IPS-11a (cell line): ENCODE data around the gene EEF1AKMT4.
A peak's percentile ranks its signal among the peaks of the same experiment; 100 is the strongest.

ENCODE experiments used
- H3K4me3 ChIP-seq: one replicate; pipeline ENCODE4 v1.5.1; 2013; ENCODE audit warnings: low read depth, low read length, control low read depth

The EEF1AKMT4 gene

DNA sequence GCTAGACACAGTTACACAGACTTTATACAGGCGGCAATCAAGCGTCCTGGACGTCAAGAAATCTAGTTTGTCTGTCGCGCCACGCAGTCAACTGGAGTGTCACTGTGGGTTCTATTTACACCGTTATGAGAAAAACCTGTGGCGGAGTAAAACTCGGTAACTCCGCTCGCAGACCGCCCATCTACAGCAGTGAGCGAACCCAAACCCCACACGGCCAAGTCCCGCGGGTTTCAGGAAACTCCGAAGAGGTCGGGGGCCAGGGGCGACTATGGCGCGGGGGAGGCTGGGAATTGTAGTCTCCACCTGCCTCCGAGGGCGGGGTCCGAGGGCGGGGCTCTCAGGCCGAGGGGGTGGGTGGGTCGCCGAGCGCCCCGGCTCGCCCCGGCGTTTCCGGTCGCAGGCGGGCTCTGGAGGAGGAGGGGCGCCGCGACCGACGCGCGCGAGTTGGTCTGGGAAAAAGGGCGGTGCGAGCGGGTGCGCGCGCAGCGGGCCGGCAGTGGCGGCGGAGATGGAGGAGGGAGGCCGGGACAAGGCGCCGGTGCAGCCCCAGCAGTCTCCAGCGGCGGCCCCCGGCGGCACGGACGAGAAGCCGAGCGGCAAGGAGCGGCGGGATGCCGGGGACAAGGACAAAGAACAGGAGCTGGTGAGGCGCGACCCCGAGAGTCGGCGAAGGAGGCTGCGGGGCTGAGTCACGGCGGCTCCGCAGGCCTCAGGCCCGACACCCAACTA is 49.5 kb downstream of the EEF1AKMT4 start, which contains the start of gene PSMD2:
TSS of gene PSMD2 (plus strand) at position 483 of the 729 bp plus-strand sequence. CDS start at position 509, 26 bp downstream.
- peak within 1 kb of the TSS; percentile 83 for H3K4me3 ChIP-seq

DNA sequence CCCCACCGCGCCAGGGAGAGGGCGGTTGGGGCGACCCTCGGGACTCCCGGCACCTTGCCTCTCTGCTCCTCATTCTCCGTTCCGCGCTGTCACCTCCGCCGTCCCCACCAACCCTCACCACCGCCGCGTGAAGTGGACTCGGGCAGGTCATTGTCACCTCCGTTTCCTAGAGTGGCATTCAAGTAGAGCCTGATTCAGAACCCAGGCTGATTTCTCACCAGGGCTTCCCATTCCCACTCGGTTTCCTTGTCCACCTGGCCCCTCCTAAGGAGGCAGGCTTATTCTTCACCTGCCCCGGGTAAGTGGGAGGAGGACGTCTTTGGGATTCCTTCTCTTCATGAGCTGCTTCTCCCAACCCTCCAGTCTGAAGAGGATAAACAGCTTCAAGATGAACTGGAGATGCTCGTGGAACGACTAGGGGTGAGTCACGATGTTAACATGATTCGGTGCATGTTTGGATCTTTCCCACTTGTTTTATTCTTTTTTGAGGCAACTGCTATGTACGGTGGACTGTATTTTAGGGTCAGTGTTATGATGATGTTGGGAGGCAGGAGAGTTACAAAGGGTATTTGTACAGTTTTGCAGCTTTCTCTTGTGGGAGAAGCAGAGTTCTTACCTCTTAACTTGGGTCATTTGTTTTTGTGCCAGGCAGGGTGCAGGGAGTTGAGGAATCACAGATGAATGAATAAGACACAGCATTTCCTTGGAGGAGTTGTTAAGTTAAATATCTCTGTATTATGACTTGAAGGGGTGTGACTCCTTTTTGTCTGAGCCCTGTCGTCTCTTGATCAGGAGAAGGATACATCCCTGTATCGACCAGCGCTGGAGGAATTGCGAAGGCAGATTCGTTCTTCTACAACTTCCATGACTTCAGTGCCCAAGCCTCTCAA is 50.3 kb downstream of the EEF1AKMT4 start:
- peak overlapping the region; percentile 83 for H3K4me3 ChIP-seq

DNA sequence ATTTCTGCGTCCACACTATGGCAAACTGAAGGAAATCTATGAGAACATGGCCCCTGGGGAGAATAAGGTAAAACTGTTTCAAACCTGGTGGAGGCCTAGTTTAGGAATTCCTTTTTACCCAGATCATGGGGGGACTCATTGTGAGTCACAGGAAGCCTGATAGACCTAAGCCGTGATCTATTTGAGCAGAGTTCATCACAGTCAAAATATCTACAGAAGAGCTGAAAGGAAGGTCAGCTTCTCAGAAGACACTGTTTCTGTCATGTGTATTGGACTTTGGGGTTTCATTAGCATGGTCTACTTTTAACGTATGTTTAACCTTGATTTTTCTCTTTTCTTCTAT is 50.9 kb downstream of the EEF1AKMT4 start:
- peak overlapping the region; percentile 83 for H3K4me3 ChIP-seq

DNA sequence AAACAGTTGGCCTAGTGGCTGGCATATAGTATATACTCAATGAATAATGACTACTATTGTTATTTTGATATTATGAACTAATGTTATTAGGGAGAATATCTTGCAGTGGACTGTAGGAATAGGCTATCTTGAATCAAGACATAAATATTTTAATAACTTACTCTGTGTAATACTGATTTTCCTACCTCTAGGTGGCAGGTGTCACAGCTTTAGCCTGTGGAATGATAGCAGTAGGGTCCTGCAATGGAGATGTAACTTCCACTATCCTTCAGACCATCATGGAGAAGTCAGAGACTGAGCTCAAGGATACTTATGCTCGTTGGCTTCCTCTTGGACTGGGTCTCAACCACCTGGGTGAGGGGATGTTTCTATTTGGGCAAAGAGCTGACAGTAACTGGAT is 56.1 kb downstream of the EEF1AKMT4 start:
- no peak overlapping the region for H3K4me3 ChIP-seq

DNA sequence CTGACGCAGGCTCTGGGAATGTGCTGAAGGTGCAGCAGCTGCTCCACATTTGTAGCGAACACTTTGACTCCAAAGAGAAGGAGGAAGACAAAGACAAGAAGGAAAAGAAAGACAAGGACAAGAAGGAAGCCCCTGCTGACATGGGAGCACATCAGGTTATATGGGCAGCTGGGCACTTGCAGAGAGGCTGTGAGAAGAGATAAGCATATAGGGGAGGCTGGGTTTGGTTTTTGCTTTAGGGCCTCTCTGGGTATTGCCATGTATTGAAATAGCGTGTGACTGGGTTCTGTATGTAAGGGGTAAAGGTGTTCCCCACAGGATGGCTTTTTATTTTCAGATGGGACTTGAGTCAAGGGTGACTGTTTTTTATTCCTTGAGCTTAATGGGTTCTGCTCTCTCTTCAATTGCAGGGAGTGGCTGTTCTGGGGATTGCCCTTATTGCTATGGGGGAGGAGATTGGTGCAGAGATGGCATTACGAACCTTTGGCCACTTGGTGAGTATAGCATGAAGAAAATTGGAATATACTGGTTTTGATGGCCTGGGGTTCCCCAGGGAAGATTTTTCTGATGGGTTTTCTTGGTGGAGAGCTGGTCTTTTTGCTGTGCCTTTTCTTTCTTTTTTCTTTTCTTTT is 57.0 kb downstream of the EEF1AKMT4 start:
- no peak overlapping the region for H3K4me3 ChIP-seq

DNA sequence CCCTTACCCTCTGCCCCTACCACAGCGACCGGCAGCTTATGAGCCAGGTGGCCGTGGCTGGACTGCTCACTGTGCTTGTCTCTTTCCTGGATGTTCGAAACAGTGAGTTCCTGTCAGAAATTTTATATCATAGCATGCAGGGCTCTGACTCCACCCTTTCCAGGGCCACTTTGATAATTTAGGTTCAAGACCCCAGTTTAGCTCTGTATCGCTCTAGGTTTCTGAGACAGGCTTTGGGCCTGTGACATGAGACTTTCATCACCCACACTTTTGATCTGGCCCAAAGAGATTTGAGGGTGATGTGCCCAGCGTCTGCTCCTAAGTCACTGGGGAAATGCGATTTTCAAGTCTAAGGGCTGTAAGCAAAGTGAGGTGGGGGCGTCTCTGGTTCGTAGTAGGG is 58.4 kb downstream of the EEF1AKMT4 start:
- no peak overlapping the region for H3K4me3 ChIP-seq
